Measurements from ENCODE around the gene BRIP1.

GRCh38 chr17:61713035-61713434, 150.3 kb downstream of the BRIP1 start:
- no peak for TF ChIP-seq EZH2 (IDR thresholded peaks at IDR 0.05; ENCODE audit: insufficient read depth, low read length)
- TF ChIP-seq, protein P1, sequence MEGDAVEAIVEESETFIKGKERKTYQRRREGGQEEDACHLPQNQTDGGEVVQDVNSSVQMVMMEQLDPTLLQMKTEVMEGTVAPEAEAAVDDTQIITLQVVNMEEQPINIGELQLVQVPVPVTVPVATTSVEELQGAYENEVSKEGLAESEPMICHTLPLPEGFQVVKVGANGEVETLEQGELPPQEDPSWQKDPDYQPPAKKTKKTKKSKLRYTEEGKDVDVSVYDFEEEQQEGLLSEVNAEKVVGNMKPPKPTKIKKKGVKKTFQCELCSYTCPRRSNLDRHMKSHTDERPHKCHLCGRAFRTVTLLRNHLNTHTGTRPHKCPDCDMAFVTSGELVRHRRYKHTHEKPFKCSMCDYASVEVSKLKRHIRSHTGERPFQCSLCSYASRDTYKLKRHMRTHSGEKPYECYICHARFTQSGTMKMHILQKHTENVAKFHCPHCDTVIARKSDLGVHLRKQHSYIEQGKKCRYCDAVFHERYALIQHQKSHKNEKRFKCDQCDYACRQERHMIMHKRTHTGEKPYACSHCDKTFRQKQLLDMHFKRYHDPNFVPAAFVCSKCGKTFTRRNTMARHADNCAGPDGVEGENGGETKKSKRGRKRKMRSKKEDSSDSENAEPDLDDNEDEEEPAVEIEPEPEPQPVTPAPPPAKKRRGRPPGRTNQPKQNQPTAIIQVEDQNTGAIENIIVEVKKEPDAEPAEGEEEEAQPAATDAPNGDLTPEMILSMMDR (IDR thresholded peaks at IDR 0.05; ENCODE audit: insufficient read depth, low read depth, low read length): no peak
